K562 (cell line): ENCODE results near the gene CD248. TPM values are rescaled to one million over a fixed set of nuclear protein-coding genes. Genes with fewer than 3 reads are reported as not detected.

Experiments
- BRD4 ChIP-seq: fragments of 200-600 bp; sonication (generic); IDR thresholded peaks from 2 replicates; pipeline ENCODE4 v1.6.1; 2017; ENCODE audit warnings: inconsistent platforms
- COPS2 ChIP-seq: fragments of 450-650 bp; conservative IDR thresholded peaks from 2 replicates; pipeline ENCODE4 v1.6.1; 2016; ENCODE audit warnings: mild to moderate bottlenecking, moderate library complexity
- CXXC5 ChIP-seq: fragments of 250-450 bp; sonication (Bioruptor Pico); IDR thresholded peaks from 2 replicates; pipeline ENCODE4 v1.8.0; 2022; ENCODE audit warnings: inconsistent platforms, mild to moderate bottlenecking, moderate library complexity
- JUND ChIP-seq, 2 experiments: IDR thresholded peaks; 2 replicates in 1 of 2; 3 replicates in 1 of 2; pipeline ENCODE4 v1.6.1; 2011; ENCODE audit warnings: borderline replicate concordance in 2 of 2, low read depth in 2 of 2, low read length in 2 of 2, improper control_type of control experiment in 1 of 2, missing biosample characterization in 1 of 2, missing genetic modification characterization in 1 of 2, missing genetic modification reagents in 1 of 2
- MTA3 ChIP-seq: fragments of 450-650 bp; formaldehyde crosslinking; IDR thresholded peaks from 2 replicates; pipeline ENCODE4 v1.6.1; 2017; ENCODE audit warnings: mild to moderate bottlenecking, borderline replicate concordance
- MXI1 ChIP-seq: IDR thresholded peaks from 2 replicates; pipeline ENCODE4 v1.6.1; 2011; ENCODE audit warnings: low read depth, mild to moderate bottlenecking, improper control_type of control experiment, low read length
- NUFIP1 ChIP-seq: fragments of 450-650 bp; IDR thresholded peaks from 2 replicates; pipeline ENCODE4 v1.6.1; 2018; ENCODE audit not compliant: partially characterized antibody
- PCBP1 ChIP-seq: fragments of 200-400 bp; formaldehyde crosslinking; IDR thresholded peaks from 2 replicates; pipeline ENCODE4 v1.6.1; 2018; ENCODE audit warnings: mild to moderate bottlenecking, low read depth, low read length; ENCODE audit not compliant: poor library complexity, severe bottlenecking
- POLR2AphosphoS5 ChIP-seq: IDR thresholded peaks from 2 replicates; pipeline ENCODE4 v1.6.1; 2011; ENCODE audit warnings: mild to moderate bottlenecking, low read depth, low read length, moderate library complexity; ENCODE audit not compliant: control insufficient read depth, insufficient read depth
- RBM39 ChIP-seq: fragments of 200-400 bp; formaldehyde crosslinking; optimal IDR thresholded peaks from 2 replicates; pipeline ENCODE3; 2018; ENCODE audit warnings: low read depth, low read length
- RUNX1 ChIP-seq: sonication (generic); IDR thresholded peaks from 2 replicates; pipeline ENCODE4 v1.6.1; 2016; ENCODE audit warnings: antibody characterized with exemption, low read depth
- SIN3A ChIP-seq, 2 experiments: fragments of 150-350 bp in 1 of 2; IDR thresholded peaks; 2 replicates each; pipeline ENCODE4 v1.6.1; 2011 to 2016; ENCODE audit warnings: borderline replicate concordance in 2 of 2, low read depth in 2 of 2, low read length in 2 of 2, mild to moderate bottlenecking in 2 of 2, moderate library complexity in 2 of 2; ENCODE audit not compliant: control insufficient read depth in 1 of 2
- SIN3B ChIP-seq: fragments of 450-650 bp; IDR thresholded peaks from 2 replicates; pipeline ENCODE4 v1.6.1; 2017; ENCODE audit warnings: low read depth, mild to moderate bottlenecking, moderate library complexity
- YBX1 ChIP-seq: fragments of 450-650 bp; IDR thresholded peaks from 2 replicates; pipeline ENCODE4 v1.7.1; 2016; ENCODE audit warnings: mild to moderate bottlenecking
- ZC3H8 ChIP-seq: fragments of 450-650 bp; IDR thresholded peaks from 2 replicates; pipeline ENCODE4 v1.6.1; 2017
- ZFP30 ChIP-seq: fragments of 250-450 bp; sonication (Bioruptor Pico); IDR thresholded peaks from 2 replicates; pipeline ENCODE4 v1.8.0; 2022; ENCODE audit warnings: moderate library complexity, mild to moderate bottlenecking, inconsistent platforms, borderline replicate concordance
- ZNF695 ChIP-seq: fragments of 450-650 bp; formaldehyde crosslinking; IDR thresholded peaks from 2 replicates; pipeline ENCODE4 v1.4.0; 2020; ENCODE audit warnings: mild to moderate bottlenecking, moderate library complexity
- ZNF785 ChIP-seq: fragments of 250-450 bp; sonication (Bioruptor Pico); IDR thresholded peaks from 2 replicates; pipeline ENCODE4 v1.4.0; 2020; ENCODE audit warnings: mild to moderate bottlenecking
- polyA plus RNA-seq, 8 experiments: library from polyadenylated mRNA; depleted of rRNA in 4 of 8; stranded (reverse) in 5 of 8; unstranded in 3 of 8; fragments of >200 nt; fragmentation: Nextera tagmentation in 2 of 8; fragmentation: Illumina TruSeq in 1 of 8; extraction: Ambion mirVana in 2 of 8; extraction: Trizol in 1 of 8; gene quantifications; 2 replicates each; pipeline versions ENCODE4 v1.2.1 to v1.2.3, GENCODE V29; 2011 to 2014; ENCODE audit warnings: inconsistent platforms in 1 of 8, missing spikeins in 1 of 8
- total RNA-seq, 7 experiments: library from RNA; depleted of rRNA in 6 of 7; stranded (reverse); fragments of >200 nt in 6 of 7; fragmentation: Illumina TruSeq in 2 of 7; extraction: Trizol in 2 of 7; gene quantifications; 2 replicates each; pipeline versions ENCODE4 v1.2.1 to v1.2.3, GENCODE V29; 2011 to 2021; ENCODE audit warnings: low replicate concordance in 1 of 7
- TF ChIP-seq, protein P1 (sequence below), 2 experiments: fragments of 450-650 bp; IDR thresholded peaks; 2 replicates each; pipeline ENCODE4 v1.6.1; 2016
- TF ChIP-seq, protein P2 (sequence below): fragments of 450-650 bp; formaldehyde crosslinking; IDR thresholded peaks from 2 replicates; pipeline ENCODE4 v1.4.0; 2022; ENCODE audit warnings: missing genetic modification characterization
- TF ChIP-seq, protein P3 (sequence below), 2 experiments: fragments of 150-350 bp in 1 of 2; IDR thresholded peaks; 2 replicates each; pipeline ENCODE4 v1.6.1; 2012 to 2016; ENCODE audit warnings: low read depth in 2 of 2, low read length in 2 of 2, mild to moderate bottlenecking in 1 of 2, moderate library complexity in 1 of 2

Gene CD248
- total and polyA plus RNA-seq, 9 of the 15 experiments (the other 6 are each of a cell fraction or from before 2014, with no cell fraction given), result 0.09 TPM; not detected in 8

DNA sequence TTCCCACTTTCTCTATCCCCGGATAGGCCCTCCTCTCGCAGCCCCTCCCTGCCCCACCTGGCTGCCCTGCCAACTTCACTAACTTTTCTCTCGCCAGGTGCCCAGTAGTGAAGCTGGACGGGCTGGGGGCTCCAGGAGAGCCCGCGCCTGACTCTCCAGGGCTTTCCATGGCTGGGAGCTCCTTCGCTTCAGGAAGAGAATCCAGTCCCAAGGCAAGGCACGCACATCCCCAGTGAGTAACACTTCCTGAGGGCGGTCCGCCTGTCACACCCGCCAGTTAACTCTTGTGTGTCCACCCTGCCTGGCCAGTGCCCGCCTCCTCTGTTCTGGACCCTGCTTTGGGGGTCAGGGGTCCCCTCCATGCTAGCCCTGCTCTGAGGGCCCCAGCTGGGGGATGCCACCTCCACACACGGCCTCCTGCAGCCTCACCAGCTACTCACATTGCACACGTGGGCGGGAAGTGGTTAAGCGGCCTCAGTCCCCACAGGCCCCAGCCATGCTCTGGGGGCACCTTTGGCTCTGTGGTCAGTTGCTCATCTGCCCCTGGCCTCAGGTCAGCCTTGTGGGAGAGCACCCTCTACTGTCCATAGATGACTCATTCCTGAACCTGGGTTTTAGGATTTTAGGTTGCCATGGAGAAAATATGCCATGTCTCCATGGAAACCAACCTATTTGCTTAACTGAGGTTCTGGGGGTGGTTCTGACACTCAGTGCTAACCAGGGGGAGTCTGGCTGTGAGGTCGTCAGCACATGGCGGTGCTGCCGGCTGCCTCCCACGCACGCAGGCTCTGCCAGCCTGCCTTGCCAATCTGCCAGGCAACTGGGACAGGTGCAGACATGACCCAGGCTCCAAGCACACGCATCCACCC lies 19.6 kb upstream of the CD248 start, which contains the start of gene RIN1 (continued):
- TF ChIP-seq SIN3A (IDR thresholded peaks at IDR 0.05; ENCODE audit: borderline replicate concordance in 2 of 2, control insufficient read depth in 1 of 2, low read depth in 2 of 2, low read length in 2 of 2) (peak in 1 of 2 experiments; percentile 59; a peak in 1 of 4 replicates), ZFP30 (CRISPR knock-in tag) (no peak), ZNF785 (CRISPR knock-in tag) (no peak), JUND (IDR thresholded peaks at IDR 0.05; ENCODE audit: borderline replicate concordance, low read depth, low read length) (peak; percentile 90), JUND (tag; IDR thresholded peaks at IDR 0.05; ENCODE audit: borderline replicate concordance, low read depth, low read length) (peak; percentile 84; the same call in 2 of the 3 replicates), ZC3H8 (no peak), MXI1 (peak; percentile 72; the same call in 1 of the 2 replicates), NUFIP1 (no peak), ZNF695 (CRISPR knock-in tag) (no peak), CXXC5 (CRISPR knock-in tag) (no peak), POLR2AphosphoS5 (0 out of 2 replicates have a peak, but pooled peaks have one; percentile 27), COPS2 (no peak), BRD4 (no peak), PCBP1 (no peak), SIN3B (no peak), MTA3 (peak; percentile 41; the same call in 1 of the 2 replicates), RUNX1 (no peak), YBX1 (no peak), RBM39 (no peak)
- TF ChIP-seq, protein P1, sequence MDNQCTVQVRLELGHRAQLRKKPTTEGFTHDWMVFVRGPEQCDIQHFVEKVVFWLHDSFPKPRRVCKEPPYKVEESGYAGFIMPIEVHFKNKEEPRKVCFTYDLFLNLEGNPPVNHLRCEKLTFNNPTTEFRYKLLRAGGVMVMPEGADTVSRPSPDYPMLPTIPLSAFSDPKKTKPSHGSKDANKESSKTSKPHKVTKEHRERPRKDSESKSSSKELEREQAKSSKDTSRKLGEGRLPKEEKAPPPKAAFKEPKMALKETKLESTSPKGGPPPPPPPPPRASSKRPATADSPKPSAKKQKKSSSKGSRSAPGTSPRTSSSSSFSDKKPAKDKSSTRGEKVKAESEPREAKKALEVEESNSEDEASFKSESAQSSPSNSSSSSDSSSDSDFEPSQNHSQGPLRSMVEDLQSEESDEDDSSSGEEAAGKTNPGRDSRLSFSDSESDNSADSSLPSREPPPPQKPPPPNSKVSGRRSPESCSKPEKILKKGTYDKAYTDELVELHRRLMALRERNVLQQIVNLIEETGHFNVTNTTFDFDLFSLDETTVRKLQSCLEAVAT (IDR thresholded peaks at IDR 0.05), result peak in 1 of 2 experiments; percentile 38; a peak in 1 of 4 replicates
- TF ChIP-seq, protein P2, sequence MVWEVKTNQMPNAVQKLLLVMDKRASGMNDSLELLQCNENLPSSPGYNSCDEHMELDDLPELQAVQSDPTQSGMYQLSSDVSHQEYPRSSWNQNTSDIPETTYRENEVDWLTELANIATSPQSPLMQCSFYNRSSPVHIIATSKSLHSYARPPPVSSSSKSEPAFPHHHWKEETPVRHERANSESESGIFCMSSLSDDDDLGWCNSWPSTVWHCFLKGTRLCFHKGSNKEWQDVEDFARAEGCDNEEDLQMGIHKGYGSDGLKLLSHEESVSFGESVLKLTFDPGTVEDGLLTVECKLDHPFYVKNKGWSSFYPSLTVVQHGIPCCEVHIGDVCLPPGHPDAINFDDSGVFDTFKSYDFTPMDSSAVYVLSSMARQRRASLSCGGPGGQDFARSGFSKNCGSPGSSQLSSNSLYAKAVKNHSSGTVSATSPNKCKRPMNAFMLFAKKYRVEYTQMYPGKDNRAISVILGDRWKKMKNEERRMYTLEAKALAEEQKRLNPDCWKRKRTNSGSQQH (CRISPR knock-in tag), result 0 out of 2 replicates have a peak, but pooled peaks have one; percentile 11
- TF ChIP-seq, protein P3, sequence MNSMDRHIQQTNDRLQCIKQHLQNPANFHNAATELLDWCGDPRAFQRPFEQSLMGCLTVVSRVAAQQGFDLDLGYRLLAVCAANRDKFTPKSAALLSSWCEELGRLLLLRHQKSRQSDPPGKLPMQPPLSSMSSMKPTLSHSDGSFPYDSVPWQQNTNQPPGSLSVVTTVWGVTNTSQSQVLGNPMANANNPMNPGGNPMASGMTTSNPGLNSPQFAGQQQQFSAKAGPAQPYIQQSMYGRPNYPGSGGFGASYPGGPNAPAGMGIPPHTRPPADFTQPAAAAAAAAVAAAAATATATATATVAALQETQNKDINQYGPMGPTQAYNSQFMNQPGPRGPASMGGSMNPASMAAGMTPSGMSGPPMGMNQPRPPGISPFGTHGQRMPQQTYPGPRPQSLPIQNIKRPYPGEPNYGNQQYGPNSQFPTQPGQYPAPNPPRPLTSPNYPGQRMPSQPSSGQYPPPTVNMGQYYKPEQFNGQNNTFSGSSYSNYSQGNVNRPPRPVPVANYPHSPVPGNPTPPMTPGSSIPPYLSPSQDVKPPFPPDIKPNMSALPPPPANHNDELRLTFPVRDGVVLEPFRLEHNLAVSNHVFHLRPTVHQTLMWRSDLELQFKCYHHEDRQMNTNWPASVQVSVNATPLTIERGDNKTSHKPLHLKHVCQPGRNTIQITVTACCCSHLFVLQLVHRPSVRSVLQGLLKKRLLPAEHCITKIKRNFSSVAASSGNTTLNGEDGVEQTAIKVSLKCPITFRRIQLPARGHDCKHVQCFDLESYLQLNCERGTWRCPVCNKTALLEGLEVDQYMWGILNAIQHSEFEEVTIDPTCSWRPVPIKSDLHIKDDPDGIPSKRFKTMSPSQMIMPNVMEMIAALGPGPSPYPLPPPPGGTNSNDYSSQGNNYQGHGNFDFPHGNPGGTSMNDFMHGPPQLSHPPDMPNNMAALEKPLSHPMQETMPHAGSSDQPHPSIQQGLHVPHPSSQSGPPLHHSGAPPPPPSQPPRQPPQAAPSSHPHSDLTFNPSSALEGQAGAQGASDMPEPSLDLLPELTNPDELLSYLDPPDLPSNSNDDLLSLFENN (IDR thresholded peaks at IDR 0.05; ENCODE audit: low read depth in 2 of 2, low read length in 2 of 2), result 0 out of 4 replicates have a peak, but pooled peaks of 1 of the 2 experiments have one; percentile 16
